Measurements from ENCODE around the gene TMBIM4.

Gene TMBIM4

DNA sequence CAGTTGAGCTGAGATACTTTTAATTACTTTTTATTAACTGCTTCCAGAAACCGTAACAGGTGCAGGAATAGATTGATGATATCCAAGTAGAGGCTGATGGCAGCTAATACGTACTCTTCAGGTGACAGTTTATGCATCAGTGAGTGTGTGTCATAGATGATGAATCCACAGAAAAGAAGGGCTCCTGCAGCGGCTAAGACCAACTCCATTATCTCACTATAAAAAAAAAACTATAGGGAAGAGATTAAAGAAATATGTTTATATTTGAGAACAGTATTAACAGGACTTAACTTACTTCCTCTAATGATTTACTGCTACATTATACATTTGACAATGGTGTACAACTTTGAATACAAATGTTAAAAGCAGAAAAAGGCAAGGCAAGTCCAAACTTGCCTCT lies 31.9 kb downstream of the TMBIM4 start:
- no peak for DNase-seq

DNA sequence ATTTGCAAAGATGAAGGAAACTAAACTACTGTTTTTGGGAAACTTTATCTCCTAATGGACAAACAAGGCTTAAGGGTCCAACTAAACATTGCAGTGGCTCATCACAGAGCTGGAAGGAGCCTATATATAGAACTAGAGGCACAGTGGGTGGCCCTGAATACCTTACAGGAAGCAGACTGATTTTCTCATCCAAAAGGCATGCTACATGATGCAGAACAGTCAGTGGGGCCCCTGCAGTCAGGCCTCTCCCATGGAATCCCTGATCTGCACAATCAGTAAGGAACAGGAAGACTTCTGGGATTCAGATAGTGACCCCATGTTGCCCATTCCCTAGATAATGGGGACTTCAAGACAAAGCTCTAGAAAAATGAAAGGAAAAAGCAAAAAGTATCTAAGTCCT lies 37.4 kb downstream of the TMBIM4 start:
- no peak for DNase-seq

DNA sequence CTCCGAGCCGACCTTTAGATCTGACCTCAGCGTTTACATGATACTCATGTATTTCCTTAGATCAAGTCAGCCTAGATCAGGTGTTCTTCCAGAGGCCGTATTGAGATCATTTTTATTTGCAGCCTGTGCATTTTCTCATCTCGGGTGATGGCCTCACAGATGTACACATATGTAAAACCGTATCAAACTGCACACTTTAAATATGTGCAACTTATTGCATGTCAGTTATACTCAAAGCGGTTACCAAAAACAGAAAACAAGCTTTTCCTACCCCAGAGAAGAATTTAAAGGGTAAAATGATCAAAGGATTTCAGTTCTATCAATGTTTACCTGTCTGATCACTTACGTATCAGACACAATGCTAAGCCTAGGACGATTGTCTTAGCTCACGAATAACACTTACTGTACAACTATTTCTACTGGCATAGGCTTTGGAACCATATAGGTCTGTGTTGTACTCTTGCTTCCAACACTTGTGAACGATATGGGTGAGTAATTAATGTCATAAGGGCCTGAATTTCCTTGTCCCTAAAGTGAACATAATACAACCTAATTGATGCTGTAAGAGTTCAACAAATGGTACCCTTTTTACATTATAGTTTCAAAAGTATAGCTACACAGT lies 38.6 kb downstream of the TMBIM4 start:
- DNase-seq, result no peak

DNA sequence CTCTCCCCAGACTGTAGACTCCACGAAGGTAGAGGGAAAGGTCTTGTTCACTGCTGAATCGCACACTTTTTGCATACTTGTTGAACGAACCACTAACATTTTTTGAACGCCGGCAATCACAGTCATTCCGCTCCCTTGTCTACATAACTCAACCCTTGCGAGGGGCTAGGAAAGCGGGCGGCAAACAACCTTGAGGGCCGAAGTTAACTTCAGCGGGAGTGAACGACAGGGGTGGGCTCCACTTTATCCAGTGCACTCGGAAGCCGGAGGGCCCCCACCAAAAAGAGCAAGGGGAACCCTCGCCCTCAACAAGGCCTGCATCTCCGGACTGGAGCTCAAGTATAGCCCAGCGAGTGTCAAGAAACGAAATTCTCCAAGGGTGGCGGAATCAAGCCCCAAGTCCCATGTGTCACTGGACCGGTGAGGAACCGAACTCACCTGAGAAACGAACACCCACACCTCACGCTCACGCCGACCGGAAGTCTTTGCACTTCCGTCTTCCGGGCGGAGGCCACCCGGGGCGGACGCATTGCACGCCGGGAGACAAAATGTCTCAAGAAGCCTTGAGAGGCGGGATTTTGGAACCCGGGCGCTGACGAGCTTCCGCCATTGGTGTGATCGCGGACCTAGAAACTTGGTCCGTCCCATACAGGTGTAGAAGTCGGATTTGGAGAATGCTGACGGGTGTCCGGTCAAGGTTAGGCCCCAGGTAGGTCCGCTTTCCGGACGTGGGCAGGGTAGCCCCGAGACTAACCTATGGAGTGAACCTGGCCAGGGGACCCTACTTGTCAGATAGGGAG lies 39.3 kb downstream of the TMBIM4 start, which contains the start of gene LLPH:
Gene LLPH (minus strand): TSS at position 484 of the 800 bp plus-strand sequence. CDS start 1,644 bp downstream, outside the sequence.
- peak; percentile 86 for DNase-seq

DNA sequence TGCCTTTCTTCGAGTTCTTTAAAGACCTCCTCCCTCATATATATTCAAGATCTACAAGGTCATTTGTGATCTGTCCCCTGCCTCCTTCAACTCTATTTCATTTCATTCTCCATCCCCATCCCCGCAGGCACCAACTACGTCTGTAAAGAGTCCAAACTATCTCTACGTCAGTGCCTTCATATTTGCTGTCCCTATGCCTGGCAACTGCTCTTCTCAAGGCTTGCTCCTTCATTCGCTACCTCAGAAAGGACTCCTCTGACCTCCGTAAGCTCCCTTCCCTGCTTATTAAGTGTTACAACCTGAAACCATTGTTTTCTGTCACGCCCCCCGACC lies 39.9 kb downstream of the TMBIM4 start:
- no peak for DNase-seq

DNA sequence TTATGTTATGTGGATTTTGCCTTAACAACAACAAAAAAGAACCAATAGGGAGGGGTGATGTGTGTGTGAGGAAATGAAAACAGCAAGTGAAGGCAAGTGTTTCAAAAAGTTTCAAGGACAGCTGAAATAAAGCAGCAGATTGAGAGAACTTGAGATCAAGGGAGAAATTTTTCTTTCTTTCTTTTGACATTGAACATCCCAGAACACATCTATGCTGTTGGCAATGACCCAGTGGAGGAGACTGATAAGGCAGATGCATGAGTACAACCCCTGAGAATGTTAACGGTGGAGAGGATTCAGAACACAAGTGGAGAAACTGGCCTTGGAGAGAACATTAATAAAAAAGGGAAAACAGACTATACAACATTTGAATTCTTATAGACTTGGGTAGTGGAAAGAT lies 42.1 kb downstream of the TMBIM4 start:
- no peak for DNase-seq

DNA sequence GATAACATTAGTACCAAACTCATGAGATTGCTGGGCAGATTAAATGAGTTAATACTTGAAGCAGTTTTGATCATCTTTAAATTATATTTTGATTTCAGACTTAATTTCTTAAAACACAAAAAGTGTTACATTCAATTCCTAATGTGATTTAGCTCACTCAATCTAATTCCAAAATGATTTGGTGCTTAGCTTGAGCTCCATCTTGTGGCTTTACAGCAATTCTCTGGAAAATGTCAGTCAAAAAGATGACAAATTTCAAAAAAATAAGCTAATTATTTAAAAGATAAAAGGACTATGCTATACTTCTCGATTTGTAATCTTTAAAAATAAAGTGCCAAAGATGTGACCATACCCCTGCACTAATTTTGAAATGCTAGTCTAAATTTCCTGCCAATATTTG lies 49.3 kb downstream of the TMBIM4 start:
- DNase-seq, result no peak

DNA sequence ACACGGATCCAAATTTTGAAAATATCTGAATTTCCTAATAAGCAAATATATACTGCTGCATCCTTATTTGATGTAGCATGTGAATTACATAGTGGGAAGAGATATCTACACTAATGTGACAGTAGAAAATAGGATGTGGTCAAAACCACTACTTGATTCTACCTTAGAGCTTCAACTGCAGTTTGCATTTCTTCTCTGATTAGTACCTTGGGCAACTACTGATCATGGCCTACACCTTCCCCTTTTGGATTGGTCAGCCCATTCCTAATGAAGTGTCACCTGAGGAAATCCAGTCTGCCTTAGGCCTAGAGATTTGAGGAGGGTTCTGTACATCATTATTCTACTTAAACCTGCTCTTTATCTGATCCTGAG lies 49.9 kb downstream of the TMBIM4 start:
- DNase-seq, result no peak

DNA sequence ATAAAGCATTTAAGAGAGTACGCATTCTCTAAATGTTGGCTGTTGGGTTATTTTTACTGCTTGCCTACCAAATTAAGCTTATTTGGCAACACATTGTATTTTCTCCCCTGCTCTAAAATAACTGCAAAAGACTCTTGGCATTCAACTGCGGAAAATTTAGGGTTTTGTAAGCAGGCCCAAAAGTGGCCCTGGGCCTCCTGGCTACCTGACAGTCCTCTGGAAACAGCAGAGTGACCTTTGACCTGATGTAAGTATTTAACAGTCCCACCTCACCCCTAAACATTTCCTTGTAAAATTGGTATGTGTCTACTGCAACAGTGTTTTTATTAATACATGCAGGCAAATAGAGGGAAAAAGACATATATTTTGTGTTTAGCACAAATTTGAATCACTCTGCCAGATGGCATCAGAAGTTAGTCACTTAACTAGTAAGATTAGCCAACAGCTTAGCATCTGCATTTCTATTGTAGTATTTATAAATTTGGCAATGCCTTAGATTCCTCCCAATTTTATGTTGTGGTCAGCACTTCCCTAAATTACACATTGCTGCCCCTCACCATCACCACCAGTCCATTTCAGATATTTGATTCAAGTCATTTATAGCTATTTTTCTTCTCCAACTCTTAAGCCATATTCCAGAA lies 50.4 kb downstream of the TMBIM4 start:
- DNase-seq, result no peak

DNA sequence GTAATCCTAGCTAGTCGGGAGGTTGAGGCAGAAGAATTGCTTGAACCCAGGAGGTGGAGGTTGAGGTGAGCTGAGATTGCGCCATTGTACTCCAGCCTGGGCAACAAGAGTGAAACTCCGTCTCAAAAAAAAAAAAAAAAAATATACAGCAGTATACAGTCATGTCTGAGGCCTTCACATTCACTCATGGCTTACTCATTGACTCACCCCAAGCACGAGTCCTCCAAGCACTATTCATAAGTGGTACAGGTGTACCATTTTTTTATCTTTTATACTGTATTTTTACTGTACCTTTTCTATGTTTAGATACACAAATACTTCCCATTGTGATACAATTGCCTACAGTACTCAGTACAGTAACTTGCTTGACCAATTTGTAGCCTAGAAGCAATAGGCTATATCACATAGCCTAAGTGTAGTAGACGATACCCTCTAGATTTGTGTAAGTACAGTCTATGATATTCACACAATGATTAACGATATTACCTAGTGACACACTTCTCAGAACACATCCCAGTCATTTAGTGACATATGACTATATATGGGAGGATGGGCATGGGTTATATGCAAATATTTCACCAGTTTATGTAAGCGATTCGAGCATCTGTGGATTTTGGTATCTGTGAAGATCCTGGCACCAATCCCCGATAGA lies 51.4 kb downstream of the TMBIM4 start:
- DNase-seq, result no peak

DNA sequence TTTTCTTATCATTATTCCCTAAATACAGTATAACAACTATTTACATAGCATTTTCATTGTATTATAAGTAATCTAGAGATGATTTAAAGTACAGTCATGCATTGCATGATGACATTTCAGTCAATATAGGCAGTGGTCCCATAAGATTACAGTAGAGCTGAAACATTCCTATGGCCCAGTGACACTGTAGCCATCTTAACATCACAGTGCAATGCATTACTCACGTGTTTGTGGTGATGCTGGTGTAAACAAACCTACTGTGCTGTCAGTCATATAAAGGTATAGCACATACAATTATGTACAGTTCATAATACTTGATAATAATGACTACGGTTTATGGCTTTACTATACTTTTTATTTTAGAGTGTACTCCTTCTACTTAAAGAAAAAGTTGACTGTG lies 52.6 kb downstream of the TMBIM4 start:
- no peak for DNase-seq

DNA sequence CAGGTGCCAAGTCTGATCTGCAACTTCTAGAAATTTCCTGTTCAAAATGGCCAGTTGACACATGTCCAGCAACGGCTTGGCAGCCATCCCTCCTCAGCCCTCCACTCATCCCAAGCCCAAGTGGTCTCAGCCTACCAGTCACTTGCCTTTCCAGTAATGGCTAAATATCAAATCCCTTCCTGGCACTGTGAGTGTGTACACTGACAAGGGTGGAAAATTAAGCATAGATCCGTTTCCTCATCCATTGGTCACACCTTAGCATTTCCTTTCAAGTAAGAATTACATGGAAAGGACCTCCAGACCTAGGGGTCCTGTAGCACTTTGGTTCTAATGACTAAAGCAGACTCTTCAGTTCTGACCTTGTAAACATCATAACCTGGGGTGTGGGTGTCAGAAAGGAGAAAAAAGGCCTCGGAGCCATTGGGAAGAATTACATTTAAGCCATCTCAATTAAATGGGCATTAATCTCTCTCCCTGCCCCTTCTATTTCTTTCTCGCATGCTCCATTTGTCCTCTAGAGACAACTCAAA lies 54.7 kb downstream of the TMBIM4 start:
- DNase-seq, result no peak

DNA sequence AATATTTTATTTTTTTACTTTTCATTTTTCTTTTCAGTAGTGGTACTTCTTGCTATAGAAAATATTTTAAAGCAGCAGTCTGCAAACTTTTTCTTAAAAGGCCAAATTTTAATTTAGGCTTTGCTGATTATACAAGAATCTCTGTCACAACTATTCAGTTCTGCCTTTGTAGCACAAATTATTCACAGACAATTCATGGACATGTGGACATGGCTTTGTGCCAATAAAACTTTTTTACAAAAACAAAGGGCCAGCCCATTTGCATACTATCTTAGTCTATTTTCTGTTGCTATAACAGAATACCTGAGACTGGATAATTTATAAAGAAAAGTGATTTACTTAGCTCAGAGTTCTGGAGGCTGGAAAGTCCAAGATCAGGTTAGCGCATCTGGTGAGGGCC lies 56.3 kb downstream of the TMBIM4 start:
- DNase-seq, result no peak

DNA sequence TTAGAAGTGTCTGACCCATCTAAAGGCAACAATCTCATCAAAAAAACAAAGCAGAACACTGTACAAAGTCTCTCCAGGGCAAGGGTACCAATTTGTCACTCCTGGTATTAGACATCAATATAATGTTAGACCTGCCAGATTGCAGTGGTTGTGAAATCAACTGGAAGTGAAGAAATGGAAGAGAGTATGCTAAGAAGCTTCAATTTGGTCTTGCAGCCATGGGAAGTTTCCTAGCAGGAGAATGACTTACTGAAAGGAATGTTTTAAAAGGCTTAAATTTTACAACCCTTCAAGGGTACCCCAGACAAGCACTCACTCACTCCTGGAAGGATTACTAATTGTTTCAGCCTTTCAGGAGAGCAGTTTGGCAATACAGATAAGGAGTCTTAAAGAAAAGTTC lies 58.2 kb downstream of the TMBIM4 start:
- no peak for DNase-seq

DNA sequence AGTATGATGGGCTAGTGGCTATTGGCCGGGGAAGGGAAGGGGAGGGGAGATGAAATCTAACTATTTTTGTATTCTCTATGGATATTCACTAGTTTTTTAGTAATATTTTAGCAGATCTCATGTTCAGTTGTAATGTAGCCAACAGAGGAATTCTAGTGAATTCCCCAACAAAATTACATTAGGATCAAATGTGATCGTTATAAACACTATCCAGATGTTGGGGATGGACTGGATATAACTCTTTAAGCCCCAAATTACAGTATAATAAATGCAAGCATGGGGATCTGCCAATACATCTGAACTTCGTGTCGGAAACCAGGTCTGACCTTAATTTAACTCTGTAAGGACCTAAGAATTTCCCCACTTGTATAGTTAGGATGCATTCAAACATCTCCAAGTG lies 60.7 kb downstream of the TMBIM4 start:
- DNase-seq, result no peak

DNA sequence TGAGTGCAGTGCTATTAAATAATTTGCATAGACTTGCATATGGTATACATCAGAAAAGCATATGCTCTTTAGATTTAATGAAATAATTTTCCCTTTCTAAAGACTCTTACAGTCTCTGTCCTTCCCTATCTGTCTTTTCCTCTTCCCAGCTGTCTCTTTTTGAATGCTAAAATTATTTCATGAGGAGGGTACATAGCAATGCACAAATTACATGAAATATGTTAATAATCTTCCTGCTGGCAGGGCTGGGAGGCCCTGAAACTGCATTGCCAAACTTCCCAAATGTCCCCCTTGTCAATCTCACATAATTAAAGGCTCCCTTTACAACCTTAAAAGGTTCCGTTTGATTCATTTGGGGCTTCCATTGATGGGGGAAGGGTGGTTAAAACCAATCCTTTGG lies 61.4 kb downstream of the TMBIM4 start:
- DNase-seq, result no peak

DNA sequence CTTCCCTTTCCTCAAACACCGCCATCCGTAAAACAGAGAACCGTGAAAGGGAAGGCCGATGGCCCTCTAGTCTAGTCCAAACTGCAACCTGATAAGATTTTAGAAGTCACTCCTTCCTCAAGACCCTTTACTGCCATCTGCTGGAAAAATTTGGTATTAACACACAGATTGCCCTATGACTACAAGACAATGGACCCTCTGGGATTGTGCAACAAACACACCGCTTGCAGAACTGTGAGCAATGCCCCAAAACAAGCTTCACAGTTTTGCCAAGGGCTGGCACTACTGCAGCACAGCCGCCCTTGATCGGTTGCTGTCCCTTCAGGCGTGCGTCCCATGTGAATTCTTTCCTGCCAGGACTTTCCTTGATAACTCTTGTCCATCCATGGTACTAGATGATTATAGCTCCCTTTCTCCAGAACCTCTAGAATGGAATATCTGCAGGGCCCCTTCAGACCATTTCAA lies 62.3 kb downstream of the TMBIM4 start:
- DNase-seq, result peak; percentile 62

DNA sequence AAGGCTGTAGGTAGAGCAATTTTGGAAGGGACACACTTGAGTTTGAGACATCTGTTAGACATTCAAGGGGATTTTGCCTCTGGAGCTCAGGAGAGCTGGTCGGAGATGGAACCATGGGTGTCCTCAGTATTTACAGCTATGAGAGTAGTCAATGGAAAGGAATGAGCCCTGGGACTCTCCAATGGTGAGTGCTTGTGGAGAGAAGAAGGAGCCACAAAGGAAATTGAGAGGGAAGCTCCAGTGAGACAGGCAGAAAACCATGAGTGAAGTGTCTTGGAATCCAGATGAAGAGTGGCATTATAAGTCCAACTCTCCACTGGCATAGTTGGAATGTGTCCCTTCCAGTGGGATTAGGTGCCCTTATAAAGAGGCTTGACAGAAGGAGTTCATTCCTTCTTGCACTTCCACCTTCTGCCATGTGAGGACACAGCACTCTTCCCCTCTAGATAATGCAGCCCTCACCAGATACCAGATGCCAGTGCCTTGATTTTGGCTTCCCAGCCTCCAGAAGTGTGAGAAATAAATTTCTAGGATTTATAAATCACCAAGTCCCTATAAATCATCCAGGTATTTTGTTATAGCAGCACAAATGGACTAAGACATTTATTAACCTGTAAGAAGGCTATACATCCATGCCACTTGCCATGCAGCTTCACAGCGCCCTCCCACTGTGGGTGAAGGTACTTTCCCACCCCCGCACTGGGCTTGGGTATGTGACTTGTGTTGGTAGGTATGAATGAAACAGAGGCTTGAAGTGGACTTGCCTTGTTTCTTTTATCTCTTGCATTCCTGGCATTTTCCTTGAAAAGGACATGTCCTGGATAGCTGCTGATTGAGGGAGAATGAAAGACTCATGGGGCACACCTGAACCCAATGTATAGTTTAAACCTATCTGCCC lies 66.5 kb downstream of the TMBIM4 start:
- DNase-seq, result no peak

DNA sequence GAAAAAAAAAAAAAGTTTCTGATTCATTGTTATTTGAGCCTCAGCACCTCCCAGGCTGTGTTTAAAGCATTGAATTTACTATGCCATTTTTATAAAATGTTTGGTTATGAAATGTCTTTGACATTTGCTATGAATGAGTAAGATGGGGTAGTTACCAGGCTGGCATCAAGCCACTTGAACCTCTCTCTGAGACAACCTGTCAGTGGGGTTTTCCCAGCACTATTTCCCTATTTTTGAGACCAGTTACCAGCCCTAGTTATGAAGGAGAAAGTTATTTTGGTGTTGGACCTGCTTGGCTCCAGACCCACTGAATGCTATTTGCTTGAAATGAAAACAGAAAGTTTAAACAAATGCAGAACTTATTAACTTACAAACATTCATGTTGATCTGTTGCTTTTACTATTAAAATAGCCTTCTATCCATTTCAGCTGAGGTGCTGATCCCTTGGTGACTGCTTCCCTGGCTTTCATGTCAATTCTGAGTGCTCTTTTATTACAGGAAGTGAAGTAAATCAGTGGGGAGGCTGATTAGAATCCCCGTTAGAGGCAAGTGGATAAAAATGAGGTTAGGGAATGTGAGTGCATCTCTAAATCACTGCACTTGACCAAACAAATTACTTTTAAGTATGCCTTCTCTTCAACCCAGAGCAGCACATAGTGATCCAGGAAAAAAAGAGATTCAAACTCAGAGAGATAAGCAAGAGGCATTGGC lies 77.1 kb downstream of the TMBIM4 start:
- DNase-seq, result no peak

DNA sequence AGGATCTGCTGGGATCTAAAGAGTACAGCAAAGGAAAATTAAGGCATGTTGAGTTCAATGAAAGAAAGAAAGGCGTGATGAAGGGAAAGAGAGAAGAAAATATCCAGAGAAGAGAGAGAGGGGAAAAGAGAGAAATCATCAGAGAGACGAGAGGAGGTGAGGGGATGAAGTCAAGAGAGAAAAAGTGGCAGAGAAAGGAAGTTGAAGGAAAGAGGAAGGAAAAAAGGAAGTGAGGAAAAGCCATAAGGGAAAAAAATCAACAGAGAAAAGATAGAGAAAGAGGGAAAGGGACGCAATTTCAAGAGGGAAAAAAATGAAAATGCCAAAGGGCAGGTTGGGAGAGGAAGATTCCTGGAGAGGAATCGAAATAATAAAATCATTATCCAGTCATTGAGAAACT lies 79.6 kb downstream of the TMBIM4 start:
- no peak for DNase-seq

DNA sequence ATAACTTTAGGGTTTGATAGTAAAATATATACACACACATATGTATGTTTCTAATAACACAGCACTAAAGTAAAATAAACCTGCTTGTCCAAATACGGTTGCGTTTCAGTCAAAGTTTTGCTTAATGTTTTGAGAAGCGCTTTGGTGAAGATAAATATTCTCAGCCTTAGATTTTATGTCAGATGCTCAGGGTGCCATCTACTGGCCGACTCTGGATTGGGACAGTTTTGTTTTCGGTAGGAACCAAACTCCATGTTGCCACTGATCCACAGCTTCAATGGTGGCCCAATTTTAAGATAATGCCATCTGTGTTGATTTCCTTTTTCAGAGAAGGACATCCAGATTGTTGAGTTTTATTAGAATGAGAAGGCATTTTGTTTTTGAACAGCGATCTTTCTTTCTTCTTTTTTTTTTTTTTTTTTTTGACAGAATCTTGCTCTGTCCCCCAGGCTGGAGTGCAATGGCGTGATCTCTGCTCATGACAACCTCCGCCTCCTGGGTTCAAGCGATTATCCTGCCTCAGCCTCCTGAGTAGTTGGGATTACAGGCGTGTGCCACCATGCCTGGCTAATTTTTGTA lies 82.3 kb downstream of the TMBIM4 start:
- DNase-seq, result no peak
